Endothelial cell of hepatic sinusoid (primary cell): ENCODE results near the gene HMGB3.
"Not testable (repeated sequence)": the region's sequence is repeated elsewhere in the genome, so short reads cannot be mapped to it uniquely, and the experiment has no call there.

Source experiments
- in situ Hi-C: cut with HindIII; loops from 2 replicates; pipeline ENCODE4 v1.10.0; 2017; ENCODE audit warnings: low sequenced_read_pairs

Gene HMGB3

GRCh38 chrX:150982788-150983520, at the start of gene HMGB3:
TSS of gene HMGB3 (plus strand) at chrX:150983335. CDS start at chrX:150985600, 2,265 bp downstream.
- in situ Hi-C loops: loop anchor here (10.0 kb wide), 1 partner anchor 148 kb away; no protein-coding TSS in a partner anchor

- in situ Hi-C loops: no loop called here
Measured at GRCh38 chrX:150933945-150934350, 49.2 kb upstream of the HMGB3 start.

- in situ Hi-C loops: no loop called here
Measured at GRCh38 chrX:150934453-150934852, 48.7 kb upstream of the HMGB3 start.

- in situ Hi-C loops: no loop called here
Measured at GRCh38 chrX:150935467-150935866, 47.7 kb upstream of the HMGB3 start.

GRCh38 chrX:150936556-150936955, 46.6 kb upstream of the HMGB3 start:
- in situ Hi-C loops: no loop called here

GRCh38 chrX:150940844-150941495, 42.2 kb upstream of the HMGB3 start:
- in situ Hi-C loops: no loop called here

- in situ Hi-C loops: no loop called here
Measured at GRCh38 chrX:150941580-150941979, 41.6 kb upstream of the HMGB3 start.

- in situ Hi-C loops: no loop called here
Measured at GRCh38 chrX:150942942-150943594, 40.1 kb upstream of the HMGB3 start.

GRCh38 chrX:150944233-150944632, 38.9 kb upstream of the HMGB3 start:
- in situ Hi-C loops: no loop called here

- in situ Hi-C loops: no loop called here
Measured at GRCh38 chrX:150954951-150955350, 28.2 kb upstream of the HMGB3 start.

GRCh38 chrX:150955590-150955989, 27.5 kb upstream of the HMGB3 start:
- in situ Hi-C loops: no loop called here

GRCh38 chrX:150958177-150958576, 25.0 kb upstream of the HMGB3 start:
- in situ Hi-C loops: no loop called here

GRCh38 chrX:150959557-150959956, 23.6 kb upstream of the HMGB3 start:
- in situ Hi-C loops: no loop called here

GRCh38 chrX:150961631-150962030, 21.5 kb upstream of the HMGB3 start:
- in situ Hi-C loops: no loop called here

GRCh38 chrX:150964416-150964815, 18.7 kb upstream of the HMGB3 start:
- in situ Hi-C loops: not testable (repeated sequence)

- in situ Hi-C loops: no loop called here
Measured at GRCh38 chrX:150966235-150966634, 16.9 kb upstream of the HMGB3 start.

- in situ Hi-C loops: no loop called here
Measured at GRCh38 chrX:150966742-150967141, 16.4 kb upstream of the HMGB3 start.

GRCh38 chrX:150967786-150968185, 15.3 kb upstream of the HMGB3 start:
- in situ Hi-C loops: no loop called here

- in situ Hi-C loops: no loop called here
Measured at GRCh38 chrX:150968862-150969720, 14.0 kb upstream of the HMGB3 start.

- in situ Hi-C loops: no loop called here
Measured at GRCh38 chrX:150972450-150972849, 10.7 kb upstream of the HMGB3 start.
